GM21619 (cell line): ENCODE measurements around the gene GPX4.
A peak's percentile ranks its signal among the peaks of the same experiment; 100 is the strongest.

ENCODE experiments used
- ATAC-seq: cut with Tn5 transposase; IDR thresholded peaks from one replicate; pipeline ENCODE4 v1.9.1; 2021; ENCODE audit not compliant: unreplicated experiment

Gene GPX4

GRCh38 chr19:1102407-1103131, 1.2 kb upstream of the GPX4 start:
- ATAC-seq: no peak

DNA sequence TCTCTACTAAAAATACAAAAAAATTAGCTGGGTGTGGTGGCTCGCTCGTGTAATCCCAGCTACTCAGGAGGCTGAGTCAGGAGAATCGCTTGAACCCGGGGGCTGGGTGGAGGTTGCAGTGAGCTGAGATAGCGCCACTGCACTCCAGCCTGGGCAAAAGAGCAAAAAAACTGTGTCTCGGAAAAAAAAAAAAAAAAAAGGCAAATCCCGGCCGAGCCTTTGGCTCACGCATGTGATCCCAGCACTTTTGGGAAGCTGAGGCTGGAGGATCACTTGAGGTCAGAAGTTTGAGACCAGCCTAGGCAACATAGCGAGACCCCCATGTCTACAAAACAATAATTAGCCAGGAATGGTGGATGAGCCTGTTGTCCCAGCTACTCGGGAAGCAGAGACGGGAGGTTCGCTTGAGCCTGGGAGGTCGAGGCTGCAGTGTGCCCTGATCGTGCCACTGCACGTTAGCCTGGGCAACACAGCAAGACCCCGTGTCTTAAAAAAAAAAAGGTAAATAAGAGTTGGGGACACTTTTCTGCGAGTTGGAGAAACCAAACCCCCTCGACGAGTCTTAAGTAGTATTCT, 574 bp upstream of the GPX4 start:
- ATAC-seq: no peak

DNA sequence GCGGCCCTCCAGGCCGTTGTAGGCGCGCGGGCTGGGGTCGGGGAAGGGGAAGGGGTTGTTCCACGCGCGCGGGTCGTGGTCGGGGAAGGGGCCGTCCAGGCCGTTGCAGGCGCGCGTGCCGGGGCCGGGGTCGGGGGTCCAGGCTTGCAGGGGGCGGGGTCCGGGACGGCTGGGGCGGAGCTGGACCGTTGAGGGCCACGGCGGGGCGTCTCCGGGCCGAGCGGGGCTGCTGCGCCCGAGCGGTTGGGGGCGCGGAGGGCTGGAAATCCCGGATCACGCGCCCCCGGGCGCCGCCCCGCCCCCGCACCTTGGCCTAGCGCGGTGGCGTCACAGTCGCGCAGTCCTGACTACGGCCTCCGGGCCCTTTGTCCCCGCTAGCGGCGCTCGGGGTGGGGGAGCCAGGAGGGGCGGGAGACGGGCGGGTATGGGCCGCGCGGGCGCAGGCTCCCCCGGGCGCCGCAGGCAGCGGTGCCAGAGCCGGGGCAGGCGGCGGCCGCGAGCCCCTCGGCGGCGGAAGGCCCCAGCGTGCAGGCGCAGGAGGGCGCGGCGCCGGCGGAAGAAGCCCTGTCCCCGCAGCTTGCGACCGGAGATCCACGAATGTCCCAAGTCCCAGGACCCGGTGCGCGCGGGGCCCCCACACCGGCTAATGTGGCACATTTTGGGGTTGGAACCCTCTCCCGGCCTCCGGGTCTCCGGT, 665 bp downstream of the GPX4 start:
- peak; percentile 22 for ATAC-seq

DNA sequence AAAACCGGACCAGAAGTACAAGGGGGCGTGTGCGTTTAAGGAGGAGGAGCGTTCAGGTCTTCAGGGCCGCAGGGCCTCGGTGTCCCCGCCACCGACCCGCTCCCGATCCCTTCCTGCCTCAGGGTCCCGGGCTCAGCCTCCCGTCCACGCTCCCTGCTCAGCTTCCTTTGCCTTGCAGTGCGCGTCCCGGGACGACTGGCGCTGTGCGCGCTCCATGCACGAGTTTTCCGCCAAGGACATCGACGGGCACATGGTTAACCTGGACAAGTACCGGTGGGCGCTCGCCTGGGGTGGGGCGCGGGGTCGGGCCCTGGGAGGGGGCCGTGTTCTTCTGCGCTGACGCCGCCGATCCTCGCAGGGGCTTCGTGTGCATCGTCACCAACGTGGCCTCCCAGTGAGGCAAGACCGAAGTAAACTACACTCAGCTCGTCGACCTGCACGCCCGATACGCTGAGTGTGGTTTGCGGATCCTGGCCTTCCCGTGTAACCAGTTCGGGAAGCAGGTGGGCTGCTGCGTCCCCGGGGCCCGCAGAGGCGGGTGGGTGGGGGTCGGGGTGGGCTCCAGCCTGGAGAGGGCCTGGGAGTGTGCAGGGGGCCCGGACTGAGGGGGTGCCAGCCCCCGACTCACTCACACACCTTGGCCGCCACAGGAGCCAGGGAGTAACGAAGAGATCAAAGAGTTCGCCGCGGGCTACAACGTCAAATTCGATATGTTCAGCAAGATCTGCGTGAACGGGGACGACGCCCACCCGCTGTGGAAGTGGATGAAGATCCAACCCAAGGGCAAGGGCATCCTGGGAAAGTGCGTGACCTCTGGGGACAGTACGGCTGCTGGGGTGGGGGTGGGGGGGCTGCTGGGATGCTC, 1.4 kb downstream of the GPX4 start:
- no peak for ATAC-seq

DNA sequence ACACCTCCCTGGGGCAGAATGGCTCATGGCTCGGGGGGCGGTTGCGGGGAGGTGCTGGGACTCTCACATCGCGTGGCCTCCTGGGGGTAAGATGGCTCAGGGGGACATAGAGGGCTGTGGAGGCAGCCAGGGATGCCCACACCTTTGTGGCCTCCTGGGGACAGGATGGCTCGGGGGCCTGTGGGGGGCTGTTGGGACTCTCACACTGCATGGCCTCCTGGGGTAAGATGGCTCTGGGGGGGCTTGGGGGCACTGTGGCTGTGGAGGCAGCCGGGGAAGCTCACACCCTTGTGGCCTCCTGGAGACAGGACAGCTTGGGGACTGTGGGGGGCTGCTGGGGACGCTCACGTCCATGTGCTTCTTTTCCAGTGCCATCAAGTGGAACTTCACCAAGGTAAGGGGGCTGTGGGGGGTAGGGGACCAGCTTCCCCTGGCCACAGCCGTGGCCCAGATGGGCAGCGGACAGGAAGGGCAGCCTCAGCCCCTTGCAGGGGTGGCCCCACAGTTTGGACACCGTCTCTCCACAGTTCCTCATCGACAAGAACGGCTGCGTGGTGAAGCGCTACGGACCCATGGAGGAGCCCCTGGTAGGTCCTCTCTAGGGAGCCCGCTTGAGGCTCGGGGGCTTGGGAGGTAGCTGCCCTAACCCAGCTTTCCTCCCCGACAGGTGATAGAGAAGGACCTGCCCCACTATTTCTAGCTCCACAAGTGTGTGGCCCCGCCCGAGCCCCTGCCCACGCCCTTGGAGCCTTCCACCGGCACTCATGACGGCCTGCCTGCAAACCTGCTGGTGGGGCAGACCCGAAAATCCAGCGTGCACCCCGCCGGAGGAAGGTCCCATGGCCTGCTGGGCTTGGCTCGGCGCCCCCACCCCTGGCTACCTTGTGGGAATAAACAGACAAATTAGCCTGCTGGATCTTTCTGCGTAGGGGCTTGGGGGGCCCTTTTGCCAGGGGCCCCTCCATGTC, 2.4 kb downstream of the GPX4 start:
- ATAC-seq: no peak

- ATAC-seq: no peak
Observed at GRCh38 chr19:1106841-1107660, 3.3 kb downstream of the GPX4 start.

DNA sequence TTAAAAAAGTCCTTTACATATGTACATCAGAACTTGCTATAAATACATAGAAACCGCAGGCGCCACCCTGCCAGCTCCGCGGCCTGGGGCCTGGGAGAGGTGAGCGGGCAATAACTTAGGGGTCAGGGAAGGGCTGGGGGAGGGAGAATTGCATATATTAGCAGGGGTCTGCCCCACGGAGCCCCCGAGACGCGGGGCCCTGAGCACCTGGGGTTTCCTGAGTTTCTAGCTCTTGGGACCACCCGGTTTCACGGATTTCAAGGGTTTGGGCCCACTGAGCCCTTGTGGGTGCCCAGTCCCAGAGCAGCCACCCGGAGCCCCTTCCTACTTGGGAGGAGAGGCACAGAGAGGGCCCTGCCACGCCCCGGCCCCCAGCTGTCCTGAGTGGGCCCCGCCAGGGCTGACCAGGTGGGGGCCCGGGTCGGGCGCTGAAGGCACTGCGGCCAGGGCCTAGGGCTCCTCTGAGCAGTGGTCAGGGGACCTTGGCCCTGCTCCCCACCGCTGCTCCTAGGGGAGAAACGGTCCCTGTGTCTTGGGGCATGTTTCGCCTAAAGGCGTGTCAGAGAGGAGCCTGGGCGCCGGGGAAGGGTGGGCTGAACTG, 4.0 kb downstream of the GPX4 start:
- ATAC-seq: no peak

DNA sequence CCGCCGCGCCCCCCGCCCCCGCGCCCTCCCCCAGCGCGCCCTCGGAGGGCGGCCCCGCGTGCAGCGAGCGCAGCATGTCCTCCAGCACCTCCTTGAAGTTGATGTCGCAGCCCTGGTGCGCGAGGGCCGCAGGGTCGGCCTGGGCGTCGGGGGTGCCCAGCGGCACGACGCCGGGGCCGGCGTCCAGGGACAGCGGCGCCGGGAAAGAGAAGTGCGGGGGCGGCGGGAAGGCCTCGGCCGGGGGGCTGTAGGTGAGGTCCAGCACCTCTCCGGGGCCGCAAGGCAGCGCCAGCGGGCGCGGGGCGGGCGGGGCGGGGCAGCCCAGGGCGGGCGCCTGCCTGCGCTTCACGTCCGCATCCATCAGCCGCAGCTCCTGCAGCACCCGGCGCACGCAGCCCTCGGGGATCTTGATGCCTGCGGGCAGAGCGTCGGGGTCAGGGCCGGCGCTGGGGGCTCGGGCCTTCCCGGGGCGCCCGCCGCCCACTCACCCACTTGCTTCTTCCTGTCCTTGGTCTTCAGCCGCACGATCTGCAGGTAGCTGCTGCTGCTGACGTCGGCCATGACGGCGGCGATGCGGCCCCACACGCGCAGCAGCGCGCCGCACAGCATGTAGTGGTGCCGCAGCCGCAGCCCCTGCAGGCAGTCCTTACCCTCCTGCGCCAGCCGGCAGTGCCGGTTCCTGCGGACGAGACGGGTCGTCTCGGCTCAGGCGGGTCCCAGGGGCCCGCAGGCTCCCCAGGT, 4.7 kb downstream of the GPX4 start:
- ATAC-seq: no peak

DNA sequence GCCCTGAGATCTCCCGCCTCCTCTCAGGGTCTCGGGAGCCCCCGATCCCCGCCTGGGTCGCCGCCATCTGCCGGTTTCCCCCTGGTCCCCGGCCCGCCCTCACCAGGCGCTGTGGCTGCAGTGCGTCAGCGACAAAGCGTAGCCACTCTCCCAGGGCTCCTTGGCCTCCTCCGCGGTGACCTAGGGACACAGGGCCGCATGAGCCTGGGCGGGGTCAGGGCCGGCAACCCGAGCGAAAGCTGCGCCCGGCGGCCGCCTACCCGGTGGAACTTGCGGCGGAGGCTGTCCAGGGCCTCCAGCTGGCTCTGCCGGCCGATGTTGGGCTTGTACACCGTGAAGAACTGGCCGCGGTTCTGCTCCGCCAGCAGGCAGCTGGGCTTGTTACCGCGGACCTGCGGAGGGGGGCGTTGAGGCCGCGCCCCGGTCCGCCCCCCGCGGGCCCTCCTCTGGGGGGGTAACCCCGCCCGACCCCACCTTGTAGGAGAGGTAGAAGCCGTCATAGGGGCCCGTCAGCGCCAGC, 5.3 kb downstream of the GPX4 start:
- ATAC-seq: no peak

GRCh38 chr19:1109697-1110671, 6.2 kb downstream of the GPX4 start:
- no peak for ATAC-seq

- no peak for ATAC-seq
Observed at GRCh38 chr19:1110809-1111640, 7.2 kb downstream of the GPX4 start.

DNA sequence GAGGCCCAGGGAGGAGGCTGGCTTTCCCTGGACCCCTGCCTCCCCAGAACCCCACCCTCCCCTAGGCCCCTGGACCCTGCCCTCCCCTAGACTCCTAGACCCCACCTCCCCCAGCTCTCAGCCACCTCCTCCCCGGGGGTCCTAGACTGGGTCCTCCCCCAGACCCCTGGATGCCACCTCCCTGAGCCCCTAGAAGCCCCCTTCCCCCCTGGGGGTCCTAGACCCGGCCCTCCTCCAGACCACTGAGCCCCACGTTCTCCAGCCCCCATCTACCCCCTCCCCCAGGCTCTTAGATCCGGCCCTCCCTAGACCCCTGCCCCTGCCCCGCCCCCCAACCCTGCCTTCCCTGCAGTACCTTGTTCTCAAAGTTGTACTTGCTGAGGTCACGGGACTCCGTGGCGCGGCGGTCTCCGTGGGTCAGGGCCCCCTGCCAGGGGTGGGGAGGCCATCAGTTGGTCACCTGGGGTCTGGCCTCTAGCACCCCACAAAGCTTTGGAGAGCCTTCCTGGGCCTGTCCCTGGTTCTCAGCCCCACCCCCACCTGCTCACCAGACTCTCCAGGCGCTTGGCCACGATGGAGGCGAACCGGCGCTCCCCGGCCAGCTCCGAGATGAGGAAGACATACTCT, 8.0 kb downstream of the GPX4 start:
- ATAC-seq: no peak

DNA sequence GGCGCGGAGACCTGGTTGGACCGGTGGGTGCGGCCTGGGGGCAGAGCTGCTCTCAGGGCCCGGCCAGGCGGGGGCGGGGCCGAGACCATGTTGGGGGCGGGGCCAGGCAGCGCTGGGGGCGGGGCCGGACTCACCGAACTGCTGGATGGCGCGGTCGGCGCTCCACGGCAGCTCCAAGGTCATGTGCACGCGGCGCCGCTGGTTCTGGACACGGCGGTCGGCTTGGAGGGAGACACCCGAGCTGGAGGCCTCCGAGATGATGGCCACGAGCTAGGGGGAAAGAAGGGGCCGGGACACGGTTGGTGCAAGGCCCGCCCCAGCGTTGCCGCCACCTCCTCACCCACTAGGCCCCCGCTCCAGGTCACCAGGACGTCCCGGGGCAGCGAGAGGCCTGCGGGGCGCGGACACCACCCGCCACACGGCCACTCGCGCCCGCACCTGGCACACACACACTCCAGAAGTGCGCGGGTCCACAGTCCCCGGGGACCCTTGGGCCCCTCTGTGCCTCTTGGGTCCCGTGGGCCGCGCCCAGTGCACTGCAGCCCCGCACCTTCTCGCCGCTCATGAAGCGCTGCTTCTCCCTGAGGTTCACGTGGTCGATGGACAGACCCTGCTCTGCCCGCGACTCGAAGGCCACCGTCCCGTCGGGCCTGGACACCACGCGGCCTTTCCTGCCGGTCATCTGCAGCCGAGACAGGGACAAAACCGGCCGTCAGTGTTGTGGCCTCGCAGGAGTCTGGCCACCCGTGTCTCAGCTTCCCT, 8.7 kb downstream of the GPX4 start:
- no peak for ATAC-seq

- ATAC-seq: no peak
Observed at GRCh38 chr19:1113030-1113985, 9.5 kb downstream of the GPX4 start.
